T-helper 22 cell (primary cell): ENCODE measurements around the gene ANKRD27.
"Not testable (repeated sequence)": the region's sequence is repeated elsewhere in the genome, so short reads cannot be mapped to it uniquely, and the experiment has no call there.

Experiments used
- DNase-seq: peaks from one replicate; pipeline ENCODE4 v3.0.0-alpha.2; 2020; ENCODE audit warnings: low read depth

Gene ANKRD27

DNA sequence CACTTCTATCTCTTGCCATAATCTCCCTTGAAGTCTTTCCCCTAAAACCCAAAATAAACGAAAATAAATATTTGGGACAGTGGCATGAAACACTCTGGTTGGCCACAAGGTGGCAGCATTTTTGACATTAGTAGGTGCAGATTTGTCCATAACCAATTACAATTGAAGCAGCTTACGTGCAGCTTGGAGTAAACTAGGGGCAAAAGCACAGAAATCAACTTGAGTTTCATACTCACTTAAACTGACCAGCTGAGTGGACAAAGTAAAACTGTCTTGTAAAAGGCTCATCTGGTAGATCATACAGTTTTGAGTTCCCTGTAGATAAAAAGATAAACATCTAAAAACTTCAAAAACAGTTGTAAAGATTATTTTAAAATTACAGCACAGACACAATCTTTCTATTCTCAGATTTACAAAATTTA lies 75.2 kb downstream of the ANKRD27 start:
- peak; percentile 13 for DNase-seq

- no peak for DNase-seq
Measured at GRCh38 chr19:32599258-32599657, 75.7 kb downstream of the ANKRD27 start.

DNA sequence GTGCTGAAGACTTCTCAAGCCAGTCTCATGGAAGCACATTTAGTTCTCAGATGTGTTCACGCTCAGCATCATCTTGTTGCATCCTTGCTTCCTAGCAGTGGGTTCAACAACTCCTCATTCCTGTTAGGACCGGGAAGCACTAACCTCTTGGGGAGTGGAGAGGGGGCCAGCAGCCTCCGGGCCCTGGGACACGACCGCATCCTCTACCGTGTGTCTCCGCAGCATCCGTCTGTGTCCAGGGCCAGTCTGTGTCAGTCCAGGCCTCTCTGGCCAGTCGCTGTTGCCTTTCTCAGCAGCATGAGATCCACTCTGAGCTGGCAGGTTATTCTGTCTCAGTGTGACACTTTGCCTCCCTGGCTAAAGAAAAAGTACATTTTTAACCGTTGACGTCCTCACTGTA lies 77.0 kb downstream of the ANKRD27 start:
- DNase-seq: no peak

DNA sequence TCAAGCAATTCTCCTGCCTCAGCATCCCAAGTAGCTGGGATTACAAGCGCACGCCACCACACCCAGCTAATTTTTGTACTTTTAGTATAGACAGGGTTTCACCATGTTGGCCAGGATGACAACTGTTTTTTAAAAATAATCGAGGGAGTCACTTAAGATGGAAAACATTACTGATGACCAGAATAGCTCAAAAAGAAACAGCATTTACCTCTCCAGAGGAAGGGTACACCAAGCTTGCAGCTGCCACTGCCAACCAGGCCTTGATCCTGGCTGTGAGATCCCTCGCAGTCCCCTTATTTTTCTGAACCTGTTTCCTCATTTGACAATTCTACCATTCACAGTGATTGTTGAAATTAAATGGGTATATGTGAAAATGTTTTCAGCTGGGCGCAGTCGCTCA lies 79.5 kb downstream of the ANKRD27 start:
- DNase-seq: no peak

GRCh38 chr19:32594021-32594420 lies 81.0 kb downstream of the ANKRD27 start:
- DNase-seq: no peak

- not testable (repeated sequence) for DNase-seq
Measured at GRCh38 chr19:32587747-32588504, 87.1 kb downstream of the ANKRD27 start.

DNA sequence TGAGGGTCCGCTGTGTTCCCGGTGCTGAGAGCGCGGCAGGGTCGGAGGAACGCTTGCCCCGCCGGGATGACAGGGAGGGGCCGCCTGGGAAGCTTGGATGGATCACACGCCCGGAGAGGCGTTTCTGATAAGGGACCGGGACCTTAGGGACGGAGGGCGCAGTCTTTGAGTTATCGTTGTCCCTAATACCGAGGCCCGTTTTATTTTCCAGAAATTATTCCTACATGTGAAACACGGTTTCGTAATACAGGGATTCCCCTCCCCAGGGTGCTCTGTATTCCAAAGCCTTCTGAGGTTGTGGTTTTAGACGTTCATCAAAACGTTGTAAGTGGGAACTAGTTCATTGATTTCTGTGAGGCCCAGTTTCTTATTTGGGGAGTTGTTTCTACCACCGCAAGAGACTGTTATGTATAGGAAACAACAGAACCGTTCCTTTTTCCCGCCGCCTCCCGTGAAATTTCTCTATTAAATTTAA lies 93.2 kb downstream of the ANKRD27 start:
- DNase-seq: no peak

DNA sequence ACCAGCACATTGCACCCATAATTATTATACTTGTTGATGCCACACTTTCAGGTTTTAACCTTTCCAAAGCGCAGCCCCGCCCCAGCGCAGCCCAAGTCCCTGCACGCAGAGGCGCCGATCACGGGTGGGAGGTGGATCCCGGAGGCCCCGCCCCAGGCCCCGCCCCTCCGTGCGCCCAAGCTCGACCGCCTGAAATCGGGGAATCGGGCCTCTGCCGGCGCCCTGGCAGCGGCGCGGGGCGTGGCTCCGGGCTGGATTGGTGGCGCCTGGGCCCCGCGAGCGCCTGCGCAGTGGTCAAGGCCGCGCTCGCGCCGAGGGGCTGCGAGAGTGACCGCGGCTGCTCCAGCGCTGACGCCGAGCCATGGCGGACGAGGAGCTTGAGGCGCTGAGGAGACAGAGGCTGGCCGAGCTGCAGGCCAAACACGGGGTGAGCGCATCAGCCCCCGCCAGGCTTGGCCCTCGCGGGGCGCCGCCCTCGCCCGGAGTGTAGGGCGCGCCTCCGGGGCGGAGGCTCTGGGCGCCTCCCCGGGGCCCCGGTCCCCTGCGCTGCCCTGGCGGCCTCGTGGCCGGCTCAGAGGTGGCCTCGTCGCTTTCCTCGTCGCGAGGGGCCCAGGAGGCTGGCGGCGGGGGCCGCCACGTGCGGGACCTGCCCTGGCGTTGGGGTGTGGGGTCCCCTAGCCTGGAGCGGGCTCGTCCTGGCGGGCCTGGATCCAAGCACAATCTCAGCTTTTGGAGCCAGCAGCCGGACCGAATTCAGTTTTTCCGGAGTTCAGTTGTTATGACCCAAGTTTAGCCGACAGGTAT lies 93.9 kb downstream of the ANKRD27 start, which contains the start of gene PDCD5:
Gene PDCD5 (plus strand): TSS at position 290 of the 804 bp plus-strand sequence. CDS start 72 bp downstream, at position 362.
- peak; percentile 93 for DNase-seq

- no peak for DNase-seq
Measured at GRCh38 chr19:32580353-32580900, 94.6 kb downstream of the ANKRD27 start.

- no peak for DNase-seq
Measured at GRCh38 chr19:32576790-32577189, 98.2 kb downstream of the ANKRD27 start.

GRCh38 chr19:32573492-32573794 lies 101.5 kb downstream of the ANKRD27 start:
- DNase-seq: no peak

DNA sequence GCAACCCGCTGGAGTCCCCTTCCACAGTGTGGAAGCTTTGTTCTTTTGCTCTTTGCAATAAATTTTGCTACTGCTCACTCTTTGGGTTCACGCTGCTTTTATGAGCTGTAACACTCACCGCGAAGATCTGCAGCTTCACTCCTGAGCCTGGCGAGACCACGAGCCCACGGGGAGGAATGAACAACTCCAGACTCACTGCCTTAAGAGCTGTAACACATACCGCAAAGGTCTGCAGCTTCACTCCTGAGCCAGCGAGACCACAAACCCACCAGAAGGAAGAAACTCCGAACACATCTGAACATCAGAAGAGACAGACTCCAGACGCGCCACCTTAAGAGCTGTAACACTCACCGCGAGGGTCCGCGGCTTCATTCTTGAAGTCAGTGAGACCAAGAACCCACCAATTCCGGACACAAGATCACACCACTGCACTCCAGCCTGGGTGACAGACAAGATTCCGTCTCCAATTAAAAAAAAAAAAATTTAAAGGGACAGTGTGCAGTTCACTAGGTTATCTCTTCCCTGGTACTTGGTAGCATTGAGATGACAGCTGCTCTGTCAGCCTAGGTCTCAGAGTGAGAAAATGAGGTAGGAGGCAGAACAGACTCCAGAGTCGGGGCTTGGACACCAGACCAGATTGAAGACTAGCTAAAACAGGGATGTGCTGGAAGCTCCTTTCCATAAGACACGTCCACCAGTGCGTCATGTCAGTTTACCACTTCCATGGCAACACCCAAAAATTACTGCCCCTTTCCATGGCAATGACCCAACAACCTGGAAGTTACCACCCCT lies 102.1 kb downstream of the ANKRD27 start:
- not testable (repeated sequence) for DNase-seq

DNA sequence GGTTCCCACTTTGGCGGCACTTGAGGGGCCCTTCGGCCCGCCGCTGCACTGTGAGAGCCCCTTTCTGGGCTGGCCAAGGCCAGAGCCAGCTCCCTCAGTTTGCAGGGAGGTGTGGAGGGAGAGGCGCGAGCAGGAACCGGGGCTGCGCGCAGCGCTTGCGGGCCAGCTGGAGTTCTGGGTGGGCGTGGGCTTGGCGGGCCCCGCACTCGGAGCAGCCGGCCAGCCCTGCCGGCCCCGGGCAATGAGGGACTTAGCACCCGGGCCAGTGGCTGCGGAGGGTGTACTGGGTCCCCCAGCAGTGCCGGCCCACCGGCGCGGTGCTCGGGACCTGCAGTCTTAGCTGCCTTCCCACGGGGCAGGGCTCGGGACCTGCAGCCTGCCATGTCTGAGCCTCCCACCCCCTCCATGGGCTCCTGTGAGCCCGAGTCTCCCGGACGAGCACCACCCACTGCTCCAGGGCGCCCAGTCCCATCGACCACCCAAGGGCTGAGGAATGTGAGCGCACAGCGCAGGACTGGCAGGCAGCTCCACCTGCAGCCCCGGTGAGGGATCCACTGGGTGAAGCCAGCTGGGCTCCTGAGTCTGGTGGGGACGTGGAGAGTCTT lies 103.4 kb downstream of the ANKRD27 start:
- DNase-seq: not testable (repeated sequence)

GRCh38 chr19:32570081-32570785 lies 104.7 kb downstream of the ANKRD27 start:
- DNase-seq: peak; percentile 17

- no peak for DNase-seq
Measured at GRCh38 chr19:32567486-32567885, 107.5 kb downstream of the ANKRD27 start.

- DNase-seq: no peak
Measured at GRCh38 chr19:32566246-32566830, 108.6 kb downstream of the ANKRD27 start.

DNA sequence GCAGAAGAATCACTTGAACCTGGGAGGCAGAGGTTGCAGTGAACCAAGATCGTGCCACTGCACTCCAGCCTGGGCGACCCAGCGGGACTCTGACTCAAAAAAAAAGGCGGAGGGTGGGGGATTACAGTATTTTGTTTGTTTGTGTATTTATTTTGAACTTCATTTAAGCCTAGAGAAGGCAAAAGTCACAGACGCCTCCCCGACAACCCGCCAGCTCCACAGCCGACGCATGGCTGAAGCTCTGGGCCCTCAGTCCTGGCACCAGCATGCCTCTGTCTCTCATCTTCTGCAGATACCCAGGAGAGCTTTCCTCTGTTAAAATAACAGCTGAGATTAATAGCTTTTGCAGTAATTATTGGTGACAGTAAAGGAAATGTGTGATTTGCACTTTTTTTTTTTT lies 111.2 kb downstream of the ANKRD27 start:
- DNase-seq: no peak

GRCh38 chr19:32558607-32559228 lies 116.3 kb downstream of the ANKRD27 start:
- DNase-seq: no peak

GRCh38 chr19:32555786-32556185 lies 119.2 kb downstream of the ANKRD27 start:
- DNase-seq: no peak

DNA sequence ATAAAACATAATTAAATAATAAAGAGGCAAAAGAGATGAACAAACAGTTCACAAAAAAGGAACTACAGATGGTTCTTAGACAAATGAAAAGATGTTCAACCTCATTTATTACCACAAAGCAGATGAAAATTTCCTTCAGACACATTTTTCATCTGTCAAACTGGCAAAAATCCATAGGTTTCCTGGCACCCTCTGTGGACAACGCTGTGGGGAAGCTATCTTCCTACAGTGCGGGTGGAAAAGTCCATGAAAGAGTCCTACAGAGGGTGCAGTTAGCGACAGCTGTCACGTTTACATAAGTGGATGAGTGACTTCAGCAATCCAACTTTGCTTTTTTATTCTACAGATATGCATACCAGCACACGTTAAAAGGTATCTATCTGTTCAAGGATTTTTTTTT lies 124.3 kb downstream of the ANKRD27 start:
- no peak for DNase-seq
